Rectal smooth muscle tissue (tissue), 1 donor: Measurements from ENCODE around the gene TMEM60.

Experiments
- H3K27ac ChIP-seq: one replicate; pipeline ENCODE4 v1.7.0; 2013; ENCODE audit warnings: low read depth, low read length, inconsistent platforms
- H3K27me3 ChIP-seq: one replicate; pipeline ENCODE4 v1.7.0; 2013; ENCODE audit warnings: low read length; ENCODE audit not compliant: control insufficient read depth, insufficient read depth
- H3K36me3 ChIP-seq: one replicate; pipeline ENCODE4 v1.7.0; 2013; ENCODE audit warnings: low read length; ENCODE audit not compliant: control insufficient read depth, insufficient read depth
- H3K4me1 ChIP-seq: one replicate; pipeline ENCODE4 v1.7.0; 2013; ENCODE audit warnings: low read length; ENCODE audit not compliant: control insufficient read depth, insufficient read depth
- H3K4me3 ChIP-seq: one replicate; pipeline ENCODE4 v1.7.0; 2013; ENCODE audit warnings: low read length
- H3K9ac ChIP-seq: one replicate; pipeline ENCODE4 v1.7.0; 2013; ENCODE audit warnings: low read length

Gene TMEM60

DNA sequence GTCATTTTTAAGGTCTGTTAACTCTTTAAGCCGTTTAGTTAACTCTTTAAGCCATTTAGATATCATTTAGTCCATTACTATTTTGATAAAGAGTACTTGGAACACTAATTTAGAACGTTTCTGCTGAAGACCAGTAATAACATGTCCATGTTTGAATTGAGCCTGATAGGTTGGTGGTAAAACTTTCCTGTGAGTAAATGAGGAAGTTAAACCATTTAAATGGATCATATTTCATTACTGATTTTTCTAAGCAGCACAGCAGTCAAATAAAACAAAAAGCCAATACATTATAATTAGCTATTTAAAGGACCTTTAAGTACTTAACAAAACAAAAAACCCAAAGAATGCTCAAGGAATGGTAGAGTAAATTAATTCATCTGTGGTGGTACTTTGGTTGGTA, 29.8 kb upstream of the TMEM60 start:
- Histone ChIP-seq H3K36me3 (no peaks in the 10 kb centered on the region), H3K4me1 (no peaks in the 10 kb centered on the region), H3K27ac (no peak overlapping the region), H3K4me3 (no peak overlapping the region), H3K27me3 (no peaks in the 10 kb centered on the region), H3K9ac (no peak overlapping the region)

DNA sequence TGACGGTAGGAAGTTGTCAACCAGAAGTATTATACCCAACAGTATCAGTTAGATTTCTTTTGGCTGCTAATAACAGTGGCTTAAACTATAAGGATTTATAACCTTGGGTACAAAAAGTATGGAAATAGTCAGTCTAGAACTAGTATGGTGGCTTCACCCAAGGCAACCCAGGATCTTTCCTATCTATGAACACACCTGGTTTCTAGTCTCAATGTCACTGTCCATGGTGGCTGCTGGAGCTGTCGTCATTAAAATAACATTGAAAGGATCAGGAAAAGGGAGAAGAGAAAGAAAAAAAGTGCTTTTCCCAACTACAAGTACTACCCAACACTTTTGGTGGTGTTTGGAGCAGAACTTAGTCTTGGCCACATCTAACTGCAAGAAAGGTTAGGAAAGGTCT, 28.1 kb upstream of the TMEM60 start:
- Histone ChIP-seq H3K27me3 (no peaks in the 10 kb centered on the region), H3K9ac (no peak overlapping the region), H3K4me1 (no peaks in the 10 kb centered on the region), H3K36me3 (no peaks in the 10 kb centered on the region), H3K4me3 (no peak overlapping the region), H3K27ac (no peak overlapping the region)

DNA sequence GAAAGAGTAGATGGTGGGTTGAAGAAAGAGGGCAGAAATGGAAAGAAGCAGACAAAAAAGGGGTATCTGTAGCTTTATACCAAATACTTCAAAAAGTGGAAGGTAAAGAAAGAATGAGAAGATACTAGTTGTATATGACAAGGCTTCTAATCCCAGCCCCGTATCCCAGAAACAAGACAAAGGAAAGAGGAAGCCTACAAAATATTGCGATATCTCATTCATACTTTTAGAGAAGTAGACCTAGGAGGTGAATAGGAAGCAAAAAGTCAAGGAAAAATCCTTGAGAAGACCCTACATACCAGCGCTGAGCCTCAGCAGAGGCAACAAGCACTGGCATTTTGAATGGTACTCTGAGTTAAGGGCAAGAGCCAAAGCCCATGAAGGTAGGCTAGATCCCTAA, 26.9 kb upstream of the TMEM60 start:
- H3K36me3 ChIP-seq, result no peaks in the 10 kb centered on the region
- no peak overlapping the region for H3K9ac ChIP-seq
- H3K27me3 ChIP-seq, result no peaks in the 10 kb centered on the region
- H3K4me1 ChIP-seq, result no peaks in the 10 kb centered on the region
- no peak overlapping the region for H3K4me3 ChIP-seq
- H3K27ac ChIP-seq, result no peak overlapping the region

DNA sequence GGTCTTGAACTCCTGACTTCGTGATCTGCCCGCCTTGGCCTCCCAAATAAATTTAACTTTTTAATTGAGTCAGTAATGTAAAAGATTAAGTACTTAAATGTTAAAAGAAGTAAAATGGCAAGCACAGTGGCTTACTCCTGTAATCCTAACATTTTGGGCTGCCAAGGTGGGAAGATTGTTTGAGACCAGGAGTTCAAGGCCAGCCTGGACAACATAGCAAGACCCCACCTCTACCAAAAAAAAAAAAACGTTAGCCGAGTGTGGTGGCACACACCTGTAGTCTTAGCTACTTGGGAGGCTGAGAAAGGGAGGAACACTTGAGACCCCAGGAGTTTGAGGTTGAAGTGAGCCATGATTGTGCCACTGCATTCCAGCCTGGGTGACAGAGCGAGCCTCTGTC, 26.4 kb upstream of the TMEM60 start:
- no peaks in the 10 kb centered on the region for H3K4me1 ChIP-seq
- no peak overlapping the region for H3K4me3 ChIP-seq
- H3K27ac ChIP-seq, result no peak overlapping the region
- no peaks in the 10 kb centered on the region for H3K27me3 ChIP-seq
- H3K9ac ChIP-seq, result no peak overlapping the region
- no peaks in the 10 kb centered on the region for H3K36me3 ChIP-seq

DNA sequence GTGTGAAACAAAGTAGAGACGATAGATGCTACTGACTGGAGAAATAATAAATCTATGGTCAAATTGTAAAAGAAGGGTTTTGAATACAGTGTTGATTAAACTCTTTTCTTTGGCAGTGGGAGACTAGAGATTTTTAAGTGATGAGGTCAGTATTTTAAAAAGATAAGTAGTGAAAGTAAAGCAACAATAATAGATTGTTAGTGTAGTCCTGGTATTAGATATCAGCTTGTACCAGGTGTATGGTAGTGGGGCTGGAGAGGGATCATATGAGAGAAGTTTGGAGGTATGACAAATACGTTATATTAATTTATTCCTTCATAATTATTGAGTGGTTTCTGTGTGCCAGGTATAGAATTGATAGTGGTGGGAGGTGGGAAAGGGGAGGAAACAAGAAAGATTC, 25.6 kb upstream of the TMEM60 start:
- H3K27ac ChIP-seq, result no peak overlapping the region
- no peak overlapping the region for H3K9ac ChIP-seq
- no peaks in the 10 kb centered on the region for H3K36me3 ChIP-seq
- H3K4me1 ChIP-seq, result no peaks in the 10 kb centered on the region
- H3K27me3 ChIP-seq, result no peaks in the 10 kb centered on the region
- no peak overlapping the region for H3K4me3 ChIP-seq

DNA sequence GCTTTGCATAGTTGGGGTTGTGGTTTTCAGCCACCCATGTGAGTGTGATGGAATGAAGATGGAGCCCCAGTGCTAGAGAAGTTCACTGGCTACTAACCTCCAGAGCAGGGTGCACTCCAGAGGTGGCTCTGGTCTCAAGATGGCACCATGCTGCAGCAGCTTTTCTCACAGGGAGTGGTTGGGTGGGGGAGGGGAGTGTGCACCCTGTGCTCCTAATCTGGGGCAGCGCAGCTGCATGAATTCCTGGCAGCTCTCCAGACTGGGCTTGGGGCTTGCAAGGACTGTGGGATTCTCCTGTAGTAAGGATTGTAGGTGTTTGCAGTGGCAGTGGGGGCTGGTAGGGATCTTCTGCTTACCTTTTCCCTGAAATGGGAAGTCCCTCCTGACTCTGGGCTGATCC, 24.0 kb upstream of the TMEM60 start:
- Histone ChIP-seq H3K9ac (no peak overlapping the region), H3K27me3 (no peaks in the 10 kb centered on the region), H3K36me3 (no peaks in the 10 kb centered on the region), H3K27ac (no peak overlapping the region), H3K4me1 (no peaks in the 10 kb centered on the region), H3K4me3 (no peak overlapping the region)

- Histone ChIP-seq H3K36me3 (no peaks in the 10 kb centered on the region), H3K4me1 (no peaks in the 10 kb centered on the region), H3K4me3 (no peak overlapping the region), H3K9ac (no peak overlapping the region), H3K27me3 (no peaks in the 10 kb centered on the region), H3K27ac (no peak overlapping the region)
Measured at GRCh38 chr7:77820967-77821366, 22.7 kb upstream of the TMEM60 start.

GRCh38 chr7:77819021-77819420, 20.8 kb upstream of the TMEM60 start:
- no peaks in the 10 kb centered on the region for H3K27me3 ChIP-seq
- H3K4me3 ChIP-seq, result no peak overlapping the region
- no peaks in the 10 kb centered on the region for H3K36me3 ChIP-seq

DNA sequence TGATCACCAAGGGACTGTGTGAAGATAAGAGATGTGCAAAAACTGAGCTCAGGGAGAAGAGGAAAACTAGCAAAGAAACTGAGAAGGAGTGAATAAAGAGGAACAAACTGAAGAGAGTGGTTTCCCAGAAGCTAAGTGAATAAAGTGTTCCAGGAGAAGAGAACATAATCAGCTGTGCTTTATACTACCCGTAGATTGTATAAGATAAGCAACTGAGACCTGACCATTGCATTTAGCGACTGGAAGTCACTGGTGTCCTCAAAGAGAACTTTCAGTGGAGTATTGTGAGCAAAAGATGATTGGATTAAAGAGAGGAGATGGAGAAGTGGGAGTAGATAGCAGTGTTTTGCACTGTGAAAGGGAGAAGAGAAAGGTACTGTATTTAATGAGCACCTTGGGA, 14.9 kb upstream of the TMEM60 start:
- H3K36me3 ChIP-seq, result no peaks in the 10 kb centered on the region
- H3K27me3 ChIP-seq, result no peaks in the 10 kb centered on the region
- no peak overlapping the region for H3K27ac ChIP-seq
- H3K4me3 ChIP-seq, result no peak overlapping the region
- H3K4me1 ChIP-seq, result no peaks in the 10 kb centered on the region
- H3K9ac ChIP-seq, result no peak overlapping the region

More at GRCh38 chr7:77819021-77819420, 20.8 kb upstream of the TMEM60 start:
- no peak overlapping the region for H3K9ac ChIP-seq
- no peak overlapping the region for H3K27ac ChIP-seq
- no peaks in the 10 kb centered on the region for H3K4me1 ChIP-seq

DNA sequence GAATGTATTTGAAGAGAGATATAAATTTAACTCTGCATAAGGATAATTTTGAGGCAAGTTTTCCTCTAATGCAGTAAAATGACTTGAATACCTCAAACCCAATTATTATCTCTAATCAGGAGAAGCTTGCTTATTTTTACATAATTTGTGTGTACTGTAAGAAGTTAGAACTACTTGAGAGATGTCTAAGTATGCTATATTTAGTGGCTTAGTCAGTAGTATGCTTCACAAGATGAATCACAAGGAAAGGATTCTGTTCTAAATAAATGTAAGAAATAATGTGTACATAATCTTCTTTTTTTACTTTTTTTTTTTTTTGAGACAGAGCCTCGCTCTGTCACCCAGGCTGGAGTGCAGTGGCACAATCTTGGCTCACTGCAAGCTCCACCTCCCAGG, 14.1 kb upstream of the TMEM60 start:
- Histone ChIP-seq H3K27me3 (no peaks in the 10 kb centered on the region), H3K4me3 (no peak overlapping the region), H3K4me1 (no peaks in the 10 kb centered on the region), H3K27ac (no peak overlapping the region), H3K9ac (no peak overlapping the region), H3K36me3 (no peaks in the 10 kb centered on the region)

DNA sequence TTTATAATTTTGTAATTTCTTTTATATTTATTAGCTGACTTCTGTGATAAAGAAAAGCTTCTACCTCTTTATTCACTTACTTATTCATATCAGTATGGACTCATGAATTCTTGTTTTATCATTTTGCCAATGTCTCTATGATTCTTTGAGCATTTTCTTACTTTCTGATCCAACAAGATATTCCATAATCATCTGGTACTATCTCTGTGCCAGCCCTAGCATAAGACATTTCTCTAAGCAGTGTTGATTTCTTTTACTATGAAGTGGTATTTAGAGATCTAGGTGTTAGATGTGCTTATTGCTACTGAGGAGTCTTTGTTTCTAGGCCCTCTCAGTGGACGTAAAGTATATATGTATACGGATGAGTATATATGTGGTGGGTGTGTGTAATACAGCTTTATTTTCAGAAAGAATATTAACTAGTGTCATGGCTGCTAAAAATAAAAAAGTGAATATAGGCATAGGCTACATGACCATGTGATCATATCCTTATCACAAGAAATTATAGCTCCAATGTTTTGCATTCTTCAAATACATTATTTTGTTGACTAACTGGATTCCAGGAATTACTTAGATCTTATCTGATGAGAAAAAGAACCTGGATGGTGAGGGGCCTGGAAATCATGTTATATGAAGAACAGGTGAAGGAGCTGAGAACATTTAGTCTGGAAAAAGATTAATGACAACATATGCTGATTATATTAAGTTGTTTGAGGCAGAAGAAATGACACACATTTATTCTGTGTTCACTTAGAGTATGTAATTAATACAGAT, 13.5 kb upstream of the TMEM60 start:
- no peaks in the 10 kb centered on the region for H3K4me1 ChIP-seq
- H3K4me3 ChIP-seq, result no peak overlapping the region
- no peak overlapping the region for H3K9ac ChIP-seq
- no peaks in the 10 kb centered on the region for H3K27me3 ChIP-seq
- no peak overlapping the region for H3K27ac ChIP-seq
- H3K36me3 ChIP-seq, result no peaks in the 10 kb centered on the region

DNA sequence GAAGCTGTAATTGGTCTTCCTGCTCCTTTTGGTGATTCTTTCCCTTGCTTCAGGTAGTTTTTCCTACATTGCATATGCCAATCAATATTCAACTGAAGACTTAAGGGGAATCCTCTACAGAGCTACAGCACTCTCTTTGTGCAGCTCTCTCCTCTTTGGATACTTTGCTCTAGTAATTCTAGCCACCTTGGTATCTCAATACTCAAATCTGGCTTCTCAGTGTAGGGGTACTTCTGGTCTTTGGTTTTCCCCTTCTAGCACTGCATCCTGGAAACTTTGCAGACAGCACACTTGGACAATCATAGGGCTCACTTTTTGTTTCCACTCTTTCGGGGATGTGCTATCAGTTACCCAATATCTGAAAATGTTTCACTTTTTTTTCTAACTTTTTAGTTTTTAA, 10.3 kb upstream of the TMEM60 start:
- Histone ChIP-seq H3K4me3 (no peak overlapping the region), H3K36me3 (no peaks in the 10 kb centered on the region), H3K27me3 (no peaks in the 10 kb centered on the region), H3K9ac (no peak overlapping the region), H3K27ac (no peak overlapping the region), H3K4me1 (no peaks in the 10 kb centered on the region)

DNA sequence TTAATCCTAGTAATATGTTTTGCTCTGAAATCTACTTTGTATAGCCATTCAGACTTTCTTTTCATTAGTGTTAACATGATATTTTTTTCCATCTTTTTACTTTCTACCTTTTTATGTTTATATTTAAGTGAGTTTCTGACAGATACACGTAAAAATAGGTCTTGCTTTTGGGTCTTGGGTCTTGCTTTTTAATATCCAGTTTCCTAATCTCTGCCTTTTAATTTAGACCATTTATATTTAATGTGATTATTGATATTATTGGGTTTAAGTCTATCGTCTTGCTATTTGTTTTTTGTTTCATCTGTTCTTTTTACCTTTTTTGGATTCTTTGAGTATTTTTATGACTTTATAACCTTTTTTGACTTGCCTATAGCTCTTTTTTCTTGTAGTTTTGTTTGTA, 8.2 kb upstream of the TMEM60 start:
- H3K4me1 ChIP-seq, result no peaks in the 10 kb centered on the region
- no peaks in the 10 kb centered on the region for H3K27me3 ChIP-seq
- no peak overlapping the region for H3K4me3 ChIP-seq
- H3K27ac ChIP-seq, result no peak overlapping the region
- H3K36me3 ChIP-seq, result no peaks in the 10 kb centered on the region
- H3K9ac ChIP-seq, result no peak overlapping the region
